Endothelial cell (in vitro differentiated cells): ENCODE measurements around the gene SLC16A8. TPM values are rescaled to one million over a fixed set of nuclear protein-coding genes. Genes with fewer than 3 reads are reported as not detected.

Source experiments
- DNase-seq: peaks from one replicate; pipeline ENCODE4 v3.0.0; 2021; ENCODE audit warnings: low spot score
- H3K27ac Mint-ChIP-seq: one replicate; pipeline ENCODE4 v1.8.0; 2021; ENCODE audit warnings: mixed read lengths, inconsistent platforms; ENCODE audit not compliant: unreplicated experiment
- H3K27me3 Mint-ChIP-seq: one replicate; pipeline ENCODE4 v1.8.0; 2021; ENCODE audit warnings: mild to moderate bottlenecking, moderate library complexity, mixed read lengths, inconsistent platforms; ENCODE audit not compliant: unreplicated experiment
- H3K36me3 Mint-ChIP-seq: one replicate; pipeline ENCODE4 v1.8.0; 2021; ENCODE audit warnings: mild to moderate bottlenecking, low read depth, mixed read lengths, inconsistent platforms; ENCODE audit not compliant: unreplicated experiment
- H3K4me1 Mint-ChIP-seq: one replicate; pipeline ENCODE4 v1.8.0; 2021; ENCODE audit warnings: mild to moderate bottlenecking, mixed read lengths, inconsistent platforms; ENCODE audit not compliant: unreplicated experiment
- H3K4me3 Mint-ChIP-seq: one replicate; pipeline ENCODE4 v1.8.0; 2021; ENCODE audit warnings: mild to moderate bottlenecking, mixed read lengths, inconsistent platforms; ENCODE audit not compliant: unreplicated experiment
- H3K9me3 Mint-ChIP-seq: one replicate; pipeline ENCODE4 v1.8.0; 2021; ENCODE audit warnings: mixed read lengths, inconsistent platforms; ENCODE audit not compliant: unreplicated experiment
- total RNA-seq: library from RNA; stranded (reverse); fragmentation: NEBNext Ultra II Directional; extraction: Animal tissue kit (Norgen Biotek cat#: 25700); gene quantifications from one replicate; pipeline ENCODE4 v1.2.1, GENCODE V29; 2021; ENCODE audit not compliant: unreplicated experiment
- TF ChIP-seq, protein P1 (sequence below): fragments of 200-600 bp; sonication (generic); IDR thresholded peaks from one replicate; pipeline ENCODE4 v1.5.0; 2021; ENCODE audit warnings: antibody characterized with exemption; ENCODE audit not compliant: unreplicated experiment

The SLC16A8 gene
- total RNA-seq, 1 donor from 2014 or later: not detected

DNA sequence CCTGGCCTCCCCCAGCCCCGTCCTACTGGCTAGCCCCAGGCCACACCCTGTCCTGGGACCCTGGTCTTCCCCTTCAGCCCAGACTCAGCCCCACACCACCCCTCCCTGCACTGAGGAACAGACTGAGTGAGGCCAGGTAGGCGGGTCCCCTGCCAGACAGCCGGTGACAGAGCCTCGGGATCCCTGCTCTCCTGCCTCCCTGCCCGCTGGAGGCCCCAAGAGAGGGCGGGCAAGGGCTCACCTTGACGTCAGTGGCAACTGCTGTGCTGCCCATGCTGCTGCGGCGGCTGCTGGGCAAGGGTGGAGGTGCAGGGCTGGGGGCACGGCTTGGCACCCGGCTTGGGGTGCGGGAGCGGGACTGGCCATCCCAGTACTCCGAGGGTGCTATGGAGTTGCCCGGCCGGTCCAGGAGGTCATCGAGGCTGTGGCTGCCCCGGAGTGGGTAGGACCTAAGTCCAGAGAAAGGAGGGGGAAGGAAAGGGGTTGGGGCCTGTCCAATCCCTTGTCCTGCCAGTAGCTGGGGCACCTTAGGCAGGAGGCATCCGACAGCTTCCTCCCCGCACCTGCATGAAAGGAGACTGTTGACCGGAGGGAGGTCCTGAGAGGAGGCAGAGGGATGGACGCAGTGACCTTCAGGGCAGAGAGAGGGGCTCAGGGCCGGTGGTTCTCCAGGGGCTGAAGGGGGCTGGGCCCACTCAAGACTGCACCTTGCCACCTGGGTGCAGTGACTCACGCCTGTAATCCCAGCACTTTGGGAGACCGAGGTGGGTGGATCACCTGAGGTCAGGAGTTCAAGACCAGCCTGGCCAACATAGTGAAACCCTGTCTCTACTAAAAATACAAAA lies 2.2 kb upstream of the SLC16A8 start:
- no peak overlapping the region for H3K4me3 Mint-ChIP-seq
- no peak overlapping the region for H3K27ac Mint-ChIP-seq
- DNase-seq: no peak
- H3K9me3 Mint-ChIP-seq: no peaks in the 10 kb centered on the region
- no peaks in the 10 kb centered on the region for H3K36me3 Mint-ChIP-seq
- TF ChIP-seq, protein P1, sequence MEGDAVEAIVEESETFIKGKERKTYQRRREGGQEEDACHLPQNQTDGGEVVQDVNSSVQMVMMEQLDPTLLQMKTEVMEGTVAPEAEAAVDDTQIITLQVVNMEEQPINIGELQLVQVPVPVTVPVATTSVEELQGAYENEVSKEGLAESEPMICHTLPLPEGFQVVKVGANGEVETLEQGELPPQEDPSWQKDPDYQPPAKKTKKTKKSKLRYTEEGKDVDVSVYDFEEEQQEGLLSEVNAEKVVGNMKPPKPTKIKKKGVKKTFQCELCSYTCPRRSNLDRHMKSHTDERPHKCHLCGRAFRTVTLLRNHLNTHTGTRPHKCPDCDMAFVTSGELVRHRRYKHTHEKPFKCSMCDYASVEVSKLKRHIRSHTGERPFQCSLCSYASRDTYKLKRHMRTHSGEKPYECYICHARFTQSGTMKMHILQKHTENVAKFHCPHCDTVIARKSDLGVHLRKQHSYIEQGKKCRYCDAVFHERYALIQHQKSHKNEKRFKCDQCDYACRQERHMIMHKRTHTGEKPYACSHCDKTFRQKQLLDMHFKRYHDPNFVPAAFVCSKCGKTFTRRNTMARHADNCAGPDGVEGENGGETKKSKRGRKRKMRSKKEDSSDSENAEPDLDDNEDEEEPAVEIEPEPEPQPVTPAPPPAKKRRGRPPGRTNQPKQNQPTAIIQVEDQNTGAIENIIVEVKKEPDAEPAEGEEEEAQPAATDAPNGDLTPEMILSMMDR: no peak
- H3K27me3 Mint-ChIP-seq: peaks cover 6% of the 10 kb centered on the region
- peaks cover 3% of the 10 kb centered on the region for H3K4me1 Mint-ChIP-seq

GRCh38 chr22:38085501-38085900 lies 1.5 kb upstream of the SLC16A8 start:
- TF ChIP-seq, protein P1: no peak
- Mint-ChIP-seq H3K4me1 (peaks cover 3% of the 10 kb centered on the region), H3K4me3 (no peak overlapping the region), H3K36me3 (no peaks in the 10 kb centered on the region), H3K27me3 (peaks cover 6% of the 10 kb centered on the region), H3K9me3 (no peaks in the 10 kb centered on the region), H3K27ac (no peak overlapping the region)
- DNase-seq: no peak

DNA sequence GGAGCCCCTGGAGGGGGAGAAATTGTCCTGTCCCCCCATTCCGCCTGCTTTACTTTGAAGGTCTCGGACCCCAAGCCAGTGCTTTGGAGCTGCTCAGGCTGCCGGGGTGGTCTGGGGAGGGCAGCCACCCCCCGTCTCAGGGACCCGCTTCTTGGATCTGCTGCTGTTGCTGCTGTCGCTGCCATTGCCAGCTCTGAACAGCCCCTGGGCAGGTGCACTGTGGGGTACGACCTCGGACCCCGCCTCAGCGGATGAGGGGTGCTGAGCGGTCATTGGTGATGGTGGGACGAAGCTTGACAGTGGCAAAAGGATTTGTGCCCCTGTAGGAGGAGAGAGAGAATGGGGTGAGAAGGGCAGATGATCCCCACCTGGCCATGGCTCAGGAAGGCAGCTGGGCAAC lies 1.1 kb upstream of the SLC16A8 start:
- Mint-ChIP-seq H3K4me3 (no peak overlapping the region), H3K27ac (no peak overlapping the region), H3K36me3 (no peaks in the 10 kb centered on the region), H3K27me3 (peaks cover 8% of the 10 kb centered on the region), H3K9me3 (no peaks in the 10 kb centered on the region), H3K4me1 (peaks cover 3% of the 10 kb centered on the region)
- no peak for DNase-seq
- TF ChIP-seq, protein P1: no peak

- TF ChIP-seq, protein P1: no peak
- Mint-ChIP-seq H3K9me3 (no peaks in the 10 kb centered on the region), H3K27me3 (peaks cover 19% of the 10 kb centered on the region), H3K36me3 (peaks cover 4% of the 10 kb centered on the region), H3K4me3 (no peak overlapping the region), H3K4me1 (peaks cover 3% of the 10 kb centered on the region), H3K27ac (no peak overlapping the region)
- no peak for DNase-seq
Observed at GRCh38 chr22:38082986-38083710, 836 bp downstream of the SLC16A8 start.
